ENCODE measurements around the gene ZC3H18.
"Not testable (repeated sequence)": the region's sequence is repeated elsewhere in the genome, so short reads cannot be mapped to it uniquely, and the experiment has no call there.

ZC3H18 gene

DNA sequence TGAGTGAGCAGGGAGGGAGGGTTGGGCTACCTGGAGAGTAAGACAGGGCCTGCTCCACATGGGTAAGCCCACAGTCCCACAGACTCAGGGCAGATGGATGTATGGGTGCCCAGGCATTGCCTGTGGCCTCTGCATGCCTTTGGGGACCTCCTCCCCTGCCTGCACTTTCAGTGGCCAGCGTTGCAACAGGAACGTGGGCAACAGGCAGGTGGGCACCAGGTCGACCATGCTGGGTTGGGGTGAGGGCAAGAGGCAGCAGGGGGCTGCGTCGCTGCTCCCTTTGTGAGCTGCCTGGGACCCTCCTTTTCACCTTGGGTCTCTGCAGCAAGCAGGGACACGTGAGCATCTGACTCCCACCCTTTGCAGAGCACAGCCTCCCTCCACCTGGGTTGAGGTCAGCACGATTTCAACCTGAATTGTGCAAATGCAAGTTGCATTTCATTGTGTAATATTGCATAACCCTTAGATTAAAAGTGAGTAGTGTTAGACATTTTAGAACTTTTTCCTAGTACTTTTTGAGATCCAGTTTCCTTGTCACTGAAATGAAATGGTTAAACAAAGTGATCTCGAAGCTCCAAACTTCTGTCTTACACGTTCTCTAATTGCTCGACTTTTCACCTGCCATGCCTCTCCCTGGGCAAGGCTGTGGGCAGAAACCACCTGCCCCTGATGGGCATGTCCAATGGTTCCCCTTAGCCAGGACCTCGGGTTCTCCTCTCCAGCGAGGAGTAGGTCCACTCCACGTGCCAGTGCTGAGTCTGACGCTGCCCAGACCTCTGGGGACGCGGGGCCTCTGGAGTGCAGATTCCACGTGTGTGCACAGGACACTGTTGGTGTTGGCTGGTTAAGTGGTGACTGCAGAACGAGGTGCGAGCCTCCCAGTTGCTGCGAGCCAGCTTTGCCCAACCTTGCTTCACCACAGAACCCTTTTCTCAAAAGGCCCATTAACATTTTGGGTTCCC lies 35.3 kb downstream of the ZC3H18 start:
- DNase-seq: no peak
- Histone ChIP-seq H3K9me3 (ENCODE audit: control insufficient read depth, low read length) (no peaks in the 10 kb centered on the region), H3K36me3 (ENCODE audit: control insufficient read depth, insufficient read depth, low read length) (peaks cover 55% of the 10 kb centered on the region), H3K27ac (ENCODE audit: insufficient read depth, low read length, poor library complexity, severe bottlenecking) (no peak overlapping the region), H3K4me3 (ENCODE audit: insufficient read depth, low read depth, low read length, poor library complexity, severe bottlenecking) (no peak overlapping the region), H3K27me3 (replicated peaks; ENCODE audit: control insufficient read depth, insufficient read depth, low read length, poor library complexity, severe bottlenecking) (no peaks in the 10 kb centered on the region), H3K4me1 (ENCODE audit: control insufficient read depth, insufficient read depth, low read length, poor library complexity, severe bottlenecking) (no peaks in the 10 kb centered on the region)

DNA sequence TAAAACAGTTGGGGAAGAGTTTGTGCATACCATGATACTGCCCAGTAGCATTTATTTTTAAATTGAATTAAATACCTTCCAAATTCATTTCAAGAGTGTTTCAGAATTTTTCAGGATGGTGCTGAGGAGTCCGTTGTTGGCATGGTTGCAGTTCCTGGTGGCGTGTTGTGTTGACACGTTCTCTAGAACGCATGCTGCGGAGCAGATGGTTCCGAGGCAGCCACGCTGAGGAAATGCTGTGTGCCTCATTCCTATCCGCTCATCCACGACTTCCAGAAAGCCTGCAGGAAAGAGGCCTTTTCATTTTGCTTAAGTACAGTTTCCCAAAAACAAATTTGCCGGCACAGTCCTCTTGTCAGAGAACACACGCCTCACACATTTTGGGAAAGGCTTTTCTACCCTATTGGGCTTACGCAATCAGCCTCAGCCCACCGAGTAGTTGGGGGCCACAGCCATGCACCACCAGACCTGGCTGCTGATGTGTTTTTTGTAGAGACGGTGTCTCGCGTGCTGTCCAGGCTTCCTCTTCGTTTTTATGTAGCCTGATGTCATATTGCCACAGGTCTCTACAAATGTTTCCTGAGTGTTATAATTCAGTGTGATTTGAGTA lies 36.0 kb downstream of the ZC3H18 start:
- H3K4me3 ChIP-seq (ENCODE audit: insufficient read depth, low read depth, low read length, poor library complexity, severe bottlenecking): no peak overlapping the region
- H3K27ac ChIP-seq (ENCODE audit: insufficient read depth, low read length, poor library complexity, severe bottlenecking): no peak overlapping the region
- H3K9me3 ChIP-seq (ENCODE audit: control insufficient read depth, low read length): no peaks in the 10 kb centered on the region
- H3K4me1 ChIP-seq (ENCODE audit: control insufficient read depth, insufficient read depth, low read length, poor library complexity, severe bottlenecking): no peaks in the 10 kb centered on the region
- DNase-seq: no peak
- H3K27me3 ChIP-seq (replicated peaks; ENCODE audit: control insufficient read depth, insufficient read depth, low read length, poor library complexity, severe bottlenecking): no peaks in the 10 kb centered on the region
- H3K36me3 ChIP-seq (ENCODE audit: control insufficient read depth, insufficient read depth, low read length): peaks cover 56% of the 10 kb centered on the region

DNA sequence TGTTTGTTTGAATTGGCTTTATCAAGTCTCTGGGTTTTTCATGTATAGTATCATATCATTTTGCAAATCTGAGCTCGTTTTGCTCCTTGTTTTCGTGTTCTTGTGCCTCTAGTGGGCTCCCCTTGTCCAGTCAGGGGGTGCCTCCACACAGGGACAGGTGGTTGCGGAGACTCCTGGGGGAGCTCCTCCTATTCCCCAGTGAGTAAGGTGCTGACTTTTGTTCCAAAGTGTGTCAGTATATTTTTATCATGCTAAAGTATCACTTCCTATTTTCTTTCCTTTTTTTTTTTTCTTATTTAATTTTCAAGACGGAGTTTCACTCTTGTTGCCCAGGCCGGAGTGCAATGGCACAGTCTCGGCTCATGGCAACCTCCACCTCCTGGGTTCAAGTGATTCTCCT lies 37.9 kb downstream of the ZC3H18 start:
- peaks cover 54% of the 10 kb centered on the region for H3K36me3 ChIP-seq (ENCODE audit: control insufficient read depth, insufficient read depth, low read length)
- H3K4me1 ChIP-seq (ENCODE audit: control insufficient read depth, insufficient read depth, low read length, poor library complexity, severe bottlenecking): no peaks in the 10 kb centered on the region
- no peaks in the 10 kb centered on the region for H3K9me3 ChIP-seq (ENCODE audit: control insufficient read depth, low read length)
- DNase-seq: no peak
- no peak overlapping the region for H3K4me3 ChIP-seq (ENCODE audit: insufficient read depth, low read depth, low read length, poor library complexity, severe bottlenecking)
- H3K27me3 ChIP-seq (replicated peaks; ENCODE audit: control insufficient read depth, insufficient read depth, low read length, poor library complexity, severe bottlenecking): no peaks in the 10 kb centered on the region
- H3K27ac ChIP-seq (ENCODE audit: insufficient read depth, low read length, poor library complexity, severe bottlenecking): no peak overlapping the region

DNA sequence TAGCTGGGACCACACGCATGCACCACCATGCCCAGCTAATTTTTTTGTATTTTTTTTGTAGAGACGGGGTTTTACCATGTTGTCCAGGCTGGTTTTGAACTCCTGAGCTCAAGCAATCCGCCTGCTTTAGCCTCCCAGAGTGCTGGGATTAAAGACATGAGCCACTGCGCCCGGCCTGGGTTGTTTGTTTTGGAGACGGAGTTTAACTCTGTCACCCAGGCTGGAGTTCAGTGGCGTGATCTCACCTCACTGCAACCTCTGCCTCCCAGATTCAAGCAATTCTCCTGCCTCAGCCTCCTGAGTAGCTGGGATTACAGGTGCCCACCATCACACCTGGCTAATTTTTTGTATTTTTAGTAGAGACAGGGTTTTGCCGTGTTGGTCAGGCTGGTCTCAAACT lies 39.2 kb downstream of the ZC3H18 start:
- not testable (repeated sequence) for H3K9me3 ChIP-seq (ENCODE audit: control insufficient read depth, low read length); H3K27ac ChIP-seq (ENCODE audit: insufficient read depth, low read length, poor library complexity, severe bottlenecking); H3K4me3 ChIP-seq (ENCODE audit: insufficient read depth, low read depth, low read length, poor library complexity, severe bottlenecking); DNase-seq; H3K27me3 ChIP-seq (replicated peaks; ENCODE audit: control insufficient read depth, insufficient read depth, low read length, poor library complexity, severe bottlenecking); H3K4me1 ChIP-seq (ENCODE audit: control insufficient read depth, insufficient read depth, low read length, poor library complexity, severe bottlenecking)
- peaks cover 59% of the 10 kb centered on the region for H3K36me3 ChIP-seq (ENCODE audit: control insufficient read depth, insufficient read depth, low read length)

DNA sequence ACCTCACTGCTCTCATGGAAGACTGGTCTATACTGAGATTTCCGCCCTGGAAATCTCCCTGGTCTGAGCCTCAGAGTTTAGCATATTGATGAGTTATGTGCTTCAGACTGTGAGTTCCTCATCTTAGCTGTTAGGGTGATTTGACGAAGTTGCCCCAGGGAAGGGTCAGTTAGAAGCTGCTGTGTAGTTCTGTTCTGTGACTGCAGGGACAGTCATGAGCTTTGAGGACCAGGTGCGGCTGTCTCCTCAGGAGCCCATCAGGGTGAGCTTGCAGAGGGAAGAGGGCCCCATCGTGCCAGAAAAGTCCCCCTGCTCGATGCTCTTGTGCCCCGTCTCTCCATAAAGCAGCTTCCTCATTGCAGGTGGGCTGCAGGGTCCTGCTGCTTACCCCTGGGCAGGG lies 39.9 kb downstream of the ZC3H18 start:
- no peak for DNase-seq
- Histone ChIP-seq H3K27me3 (replicated peaks; ENCODE audit: control insufficient read depth, insufficient read depth, low read length, poor library complexity, severe bottlenecking) (no peaks in the 10 kb centered on the region), H3K4me1 (ENCODE audit: control insufficient read depth, insufficient read depth, low read length, poor library complexity, severe bottlenecking) (no peaks in the 10 kb centered on the region), H3K9me3 (ENCODE audit: control insufficient read depth, low read length) (no peaks in the 10 kb centered on the region), H3K36me3 (ENCODE audit: control insufficient read depth, insufficient read depth, low read length) (peaks cover 62% of the 10 kb centered on the region), H3K27ac (ENCODE audit: insufficient read depth, low read length, poor library complexity, severe bottlenecking) (no peak overlapping the region), H3K4me3 (ENCODE audit: insufficient read depth, low read depth, low read length, poor library complexity, severe bottlenecking) (no peak overlapping the region)

DNA sequence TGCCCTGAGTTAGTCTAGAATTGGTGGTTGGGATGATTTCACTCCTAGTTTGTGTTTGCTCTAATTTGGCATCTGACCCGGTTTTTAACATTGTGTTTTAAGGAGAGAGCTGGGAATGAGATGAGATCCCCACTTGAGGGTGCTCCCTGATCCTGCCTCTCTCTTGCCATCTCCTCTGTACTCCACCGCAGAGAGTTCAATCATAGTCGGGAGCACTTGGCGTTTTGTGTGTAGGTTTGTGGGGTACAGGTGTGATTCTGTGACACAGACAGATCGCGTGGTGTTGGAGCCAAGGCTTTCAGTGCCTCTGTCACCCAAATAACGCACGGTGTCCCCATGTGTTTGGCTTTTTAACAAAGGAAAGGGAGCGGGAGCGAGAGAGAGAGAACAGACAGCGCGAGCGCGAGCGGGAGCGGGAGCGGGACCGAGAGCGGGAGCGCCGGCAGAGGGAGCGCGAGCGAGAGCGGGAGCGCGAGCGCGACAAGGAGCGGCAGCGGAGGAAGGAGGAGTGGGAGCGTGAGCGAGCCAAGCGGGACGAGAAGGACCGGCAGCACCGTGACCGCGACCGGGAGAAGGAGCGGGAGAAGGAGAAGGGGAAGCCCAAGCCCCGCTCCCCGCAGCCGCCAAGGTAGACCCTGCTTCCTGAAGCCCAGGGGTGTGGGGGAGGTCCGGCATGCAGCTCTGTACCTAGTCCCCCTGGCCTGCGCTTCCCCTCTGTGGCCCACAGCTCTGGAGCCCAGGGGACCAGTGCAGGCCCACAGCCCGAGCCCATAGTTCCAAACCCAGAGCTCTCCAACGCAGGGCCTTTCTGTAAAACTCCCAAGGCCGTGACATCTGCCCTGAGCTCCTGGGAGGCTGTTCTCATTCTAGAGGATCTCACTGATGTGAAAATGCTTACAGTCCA lies 41.0 kb downstream of the ZC3H18 start:
- no peak for DNase-seq
- no peaks in the 10 kb centered on the region for H3K27me3 ChIP-seq (replicated peaks; ENCODE audit: control insufficient read depth, insufficient read depth, low read length, poor library complexity, severe bottlenecking)
- no peaks in the 10 kb centered on the region for H3K4me1 ChIP-seq (ENCODE audit: control insufficient read depth, insufficient read depth, low read length, poor library complexity, severe bottlenecking)
- no peak overlapping the region for H3K4me3 ChIP-seq (ENCODE audit: insufficient read depth, low read depth, low read length, poor library complexity, severe bottlenecking)
- no peaks in the 10 kb centered on the region for H3K9me3 ChIP-seq (ENCODE audit: control insufficient read depth, low read length)
- H3K27ac ChIP-seq (ENCODE audit: insufficient read depth, low read length, poor library complexity, severe bottlenecking): no peak overlapping the region
- peaks cover 51% of the 10 kb centered on the region for H3K36me3 ChIP-seq (ENCODE audit: control insufficient read depth, insufficient read depth, low read length)

DNA sequence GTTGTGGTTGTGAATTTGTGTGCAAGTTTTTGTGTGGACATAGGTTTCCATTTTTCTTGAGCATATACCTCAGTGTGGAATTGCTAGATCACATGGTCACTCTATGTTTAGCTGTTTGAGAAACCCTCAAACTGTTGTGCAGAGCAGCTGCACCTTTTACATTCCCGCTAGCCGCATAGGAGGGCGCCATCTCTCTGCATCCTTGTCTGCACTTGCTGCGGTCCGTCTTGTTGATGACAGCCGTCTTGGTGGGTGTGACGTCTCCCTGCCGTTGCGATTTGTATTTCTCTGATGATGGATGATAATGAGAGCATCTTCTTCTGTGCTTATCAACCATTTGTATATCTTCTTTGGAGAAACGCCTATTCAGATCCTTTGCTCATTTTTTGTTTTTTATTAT lies 43.1 kb downstream of the ZC3H18 start:
- Histone ChIP-seq H3K27ac (ENCODE audit: insufficient read depth, low read length, poor library complexity, severe bottlenecking) (no peak overlapping the region), H3K4me1 (ENCODE audit: control insufficient read depth, insufficient read depth, low read length, poor library complexity, severe bottlenecking) (no peaks in the 10 kb centered on the region), H3K9me3 (ENCODE audit: control insufficient read depth, low read length) (no peaks in the 10 kb centered on the region), H3K36me3 (ENCODE audit: control insufficient read depth, insufficient read depth, low read length) (peaks cover 49% of the 10 kb centered on the region), H3K4me3 (ENCODE audit: insufficient read depth, low read depth, low read length, poor library complexity, severe bottlenecking) (no peak overlapping the region), H3K27me3 (replicated peaks; ENCODE audit: control insufficient read depth, insufficient read depth, low read length, poor library complexity, severe bottlenecking) (no peaks in the 10 kb centered on the region)
- DNase-seq: no peak

DNA sequence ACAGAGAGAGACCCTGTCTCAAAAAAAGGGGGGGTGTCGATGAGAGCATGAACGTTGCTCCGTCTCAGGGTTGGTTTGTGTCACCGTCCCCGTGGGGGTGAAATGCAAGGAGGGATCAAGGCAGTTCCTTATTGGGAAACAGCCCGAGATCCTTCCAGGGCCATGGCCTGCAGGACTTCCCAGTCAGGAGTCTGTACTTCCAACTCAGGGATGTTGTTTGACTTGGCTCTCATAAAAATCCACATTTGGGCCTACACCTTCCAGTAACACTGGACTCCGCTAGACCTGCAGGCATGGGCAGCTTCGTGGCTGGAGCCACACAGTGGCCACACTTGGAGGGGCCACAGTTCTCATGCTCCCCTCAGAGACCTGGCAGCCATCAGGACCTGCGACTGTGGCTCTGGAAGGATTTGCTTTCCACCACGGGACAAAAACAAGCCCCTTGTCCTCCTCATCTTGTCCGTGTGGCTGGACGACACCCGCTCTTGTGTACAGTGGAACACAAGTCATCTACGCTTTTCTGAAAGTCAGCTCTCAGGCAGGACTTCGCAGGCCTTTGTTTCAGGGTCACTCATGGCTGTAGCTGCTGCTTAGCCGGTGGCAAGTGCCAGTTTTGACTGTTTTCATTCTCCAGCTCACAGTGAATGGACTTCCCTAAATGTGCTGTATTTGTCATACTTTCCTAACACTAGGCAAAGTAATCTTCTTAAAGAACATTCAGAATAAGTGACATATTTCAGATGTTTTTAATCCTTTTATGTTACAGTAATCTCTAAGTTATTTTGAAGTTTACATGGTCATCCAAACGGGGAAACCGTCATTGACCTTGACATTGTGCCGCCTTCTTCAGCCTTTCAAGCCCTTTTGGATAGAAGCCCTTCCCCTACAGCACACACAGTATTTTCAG lies 44.0 kb downstream of the ZC3H18 start:
- Histone ChIP-seq H3K36me3 (ENCODE audit: control insufficient read depth, insufficient read depth, low read length) (peaks cover 44% of the 10 kb centered on the region), H3K4me1 (ENCODE audit: control insufficient read depth, insufficient read depth, low read length, poor library complexity, severe bottlenecking) (peaks cover 4% of the 10 kb centered on the region), H3K27me3 (replicated peaks; ENCODE audit: control insufficient read depth, insufficient read depth, low read length, poor library complexity, severe bottlenecking) (no peaks in the 10 kb centered on the region), H3K9me3 (ENCODE audit: control insufficient read depth, low read length) (no peaks in the 10 kb centered on the region), H3K27ac (ENCODE audit: insufficient read depth, low read length, poor library complexity, severe bottlenecking) (no peak overlapping the region), H3K4me3 (ENCODE audit: insufficient read depth, low read depth, low read length, poor library complexity, severe bottlenecking) (no peak overlapping the region)
- no peak for DNase-seq

DNA sequence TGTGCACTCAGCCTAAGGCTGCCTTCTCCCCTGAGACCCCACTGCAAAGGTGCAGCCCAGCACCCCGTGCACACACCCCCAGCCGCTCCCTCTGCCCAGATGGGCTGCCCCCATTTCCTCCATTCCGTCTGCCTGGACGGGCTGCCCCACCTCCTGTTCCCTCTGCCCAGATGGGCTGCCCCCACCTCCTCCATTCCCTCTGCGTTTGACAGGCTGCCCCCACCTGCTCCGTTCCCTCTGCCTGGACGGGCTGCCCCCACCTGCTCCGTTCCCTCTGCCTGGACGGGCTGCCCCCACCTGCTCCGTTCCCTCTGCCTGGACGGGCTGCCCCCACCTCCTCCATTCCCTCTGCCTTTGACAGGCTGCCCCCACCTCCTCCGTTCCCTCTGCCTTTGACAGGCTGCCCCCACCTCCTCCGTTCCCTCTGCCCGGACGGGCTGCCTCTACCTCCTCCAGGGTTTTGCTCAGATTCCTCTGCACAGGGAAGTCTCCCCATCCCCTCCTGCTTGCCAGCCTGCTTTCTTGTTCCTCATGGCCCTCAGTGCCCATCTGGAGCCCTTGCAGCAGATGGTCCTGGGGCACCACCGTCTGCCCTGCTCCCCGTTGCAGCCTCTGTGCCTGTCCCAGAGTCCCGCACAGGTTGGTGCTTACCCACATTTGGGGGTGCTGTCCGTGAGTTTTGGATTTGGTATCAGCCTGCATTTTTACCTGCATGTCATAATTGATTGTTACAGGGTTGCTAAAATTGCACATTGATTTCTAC lies 44.8 kb downstream of the ZC3H18 start:
- peaks cover 12% of the 10 kb centered on the region for H3K4me1 ChIP-seq (ENCODE audit: control insufficient read depth, insufficient read depth, low read length, poor library complexity, severe bottlenecking)
- DNase-seq: no peak
- no peaks in the 10 kb centered on the region for H3K27me3 ChIP-seq (replicated peaks; ENCODE audit: control insufficient read depth, insufficient read depth, low read length, poor library complexity, severe bottlenecking)
- H3K4me3 ChIP-seq (ENCODE audit: insufficient read depth, low read depth, low read length, poor library complexity, severe bottlenecking): no peak overlapping the region
- no peaks in the 10 kb centered on the region for H3K9me3 ChIP-seq (ENCODE audit: control insufficient read depth, low read length)
- peaks cover 38% of the 10 kb centered on the region for H3K36me3 ChIP-seq (ENCODE audit: control insufficient read depth, insufficient read depth, low read length)
- H3K27ac ChIP-seq (ENCODE audit: insufficient read depth, low read length, poor library complexity, severe bottlenecking): no peak overlapping the region

All from effector memory CD4-positive, alpha-beta T cell (primary cell).